HG03135 (cell line): Measurements from ENCODE around the gene MUSK.

Experiments
- ATAC-seq: cut with Tn5 transposase; IDR thresholded peaks from one replicate; pipeline ENCODE4 v1.9.1; 2021; ENCODE audit warnings: mild to moderate bottlenecking, moderate library complexity; ENCODE audit not compliant: unreplicated experiment

MUSK gene

GRCh38 chr9:110850401-110851135, 182.0 kb downstream of the MUSK start:
- no peak for ATAC-seq
